Activated T-helper 1 cell treated with Interleukin-2 at 50 U/mL for 16 hours (primary cell): ENCODE measurements around the gene PDZD7.

Source experiments
- DNase-seq: peaks from one replicate; pipeline ENCODE4 v3.0.0-alpha.2; 2020; ENCODE audit warnings: low read depth

Gene PDZD7

GRCh38 chr10:101031128-101031795, at the start of gene PDZD7, which contains the start of gene SFXN3:
Gene PDZD7 (minus strand): TSS chr10:101031129. CDS start chr10:101030219, 910 bp downstream.
Gene SFXN3 (plus strand): TSS chr10:101031234. CDS start chr10:101034695, 3,461 bp downstream.
- DNase-seq, result peak; percentile 94

DNA sequence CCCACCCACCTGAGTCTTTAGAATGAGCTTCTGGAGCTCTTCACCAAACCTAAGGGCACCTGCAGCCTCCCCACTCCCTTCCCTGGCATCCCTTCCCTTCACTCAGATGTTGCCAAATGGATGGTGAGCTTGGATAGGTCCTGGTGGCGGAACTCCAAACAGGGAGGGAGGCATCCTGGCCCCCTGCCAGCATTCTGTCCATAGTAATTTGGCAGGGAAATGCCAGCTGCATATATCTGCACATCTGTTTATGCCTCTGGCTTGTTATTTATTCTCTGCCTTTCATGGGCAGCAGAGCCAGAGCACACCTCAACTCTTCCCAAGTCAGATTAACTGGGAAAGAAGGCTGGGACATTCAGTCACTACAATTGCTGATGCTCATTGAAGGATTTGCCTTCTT, 48.9 kb upstream of the PDZD7 start:
- no peak for DNase-seq

GRCh38 chr10:101076630-101077029, 45.7 kb upstream of the PDZD7 start:
- no peak for DNase-seq

DNA sequence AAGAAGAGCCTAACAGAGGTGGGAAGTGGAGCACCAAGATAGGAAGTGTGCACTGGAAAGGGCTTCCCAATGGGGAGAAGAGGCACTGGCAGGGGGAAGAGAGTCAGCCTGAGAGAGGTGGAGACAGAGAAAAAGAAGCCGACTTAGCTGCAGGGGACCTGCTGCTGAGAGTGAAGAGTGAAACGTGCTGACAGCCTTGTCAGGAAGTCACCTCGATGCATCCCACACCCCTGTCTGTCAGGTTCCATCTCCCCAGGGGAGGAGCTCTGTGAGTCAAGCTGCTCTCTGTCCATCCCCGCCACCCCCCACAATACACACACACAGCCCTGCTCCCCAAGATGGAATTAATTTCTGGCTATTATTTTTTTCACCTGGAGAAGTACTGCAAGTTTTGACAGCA, 44.8 kb upstream of the PDZD7 start:
- DNase-seq, result no peak

- DNase-seq, result no peak
Observed at GRCh38 chr10:101073631-101074030, 42.7 kb upstream of the PDZD7 start.

GRCh38 chr10:101072923-101073322, 42.0 kb upstream of the PDZD7 start:
- no peak for DNase-seq

GRCh38 chr10:101071885-101072433, 41.0 kb upstream of the PDZD7 start:
- DNase-seq, result no peak

DNA sequence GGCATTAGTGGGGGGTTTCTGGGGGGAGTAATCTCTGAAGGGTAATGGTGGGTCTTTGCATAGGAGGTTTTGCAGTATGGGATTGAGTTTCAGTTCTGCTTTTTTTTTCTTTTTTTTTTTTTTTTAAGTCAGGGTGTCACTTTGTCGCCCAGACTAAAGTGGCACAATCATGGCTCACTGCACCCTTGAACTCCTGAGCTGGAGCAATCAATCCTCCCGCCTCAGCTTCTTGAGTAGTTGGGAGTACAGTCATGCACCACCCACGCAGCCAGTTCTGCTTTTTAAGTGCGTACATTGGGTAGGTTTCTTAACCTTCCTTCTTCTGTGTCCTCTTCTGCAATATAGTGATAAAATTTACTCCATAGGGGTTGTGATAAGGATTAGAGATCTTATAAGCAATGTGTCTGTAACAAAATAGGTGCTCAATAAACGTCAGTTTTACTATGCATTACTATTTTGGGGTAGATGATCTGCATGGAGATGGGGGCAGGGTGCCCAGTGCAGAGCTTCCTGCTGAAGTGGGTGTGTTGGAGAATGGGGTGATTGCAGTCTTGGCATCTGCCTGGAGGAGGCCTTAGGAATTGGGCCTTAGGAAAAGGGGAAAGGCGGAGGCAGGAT, 40.4 kb upstream of the PDZD7 start:
- DNase-seq, result no peak

- DNase-seq, result no peak
Observed at GRCh38 chr10:101070098-101070497, 39.2 kb upstream of the PDZD7 start.

GRCh38 chr10:101069441-101069840, 38.5 kb upstream of the PDZD7 start:
- no peak for DNase-seq

- peak; percentile 55 for DNase-seq
Observed at GRCh38 chr10:101067356-101068083, 36.6 kb upstream of the PDZD7 start.

DNA sequence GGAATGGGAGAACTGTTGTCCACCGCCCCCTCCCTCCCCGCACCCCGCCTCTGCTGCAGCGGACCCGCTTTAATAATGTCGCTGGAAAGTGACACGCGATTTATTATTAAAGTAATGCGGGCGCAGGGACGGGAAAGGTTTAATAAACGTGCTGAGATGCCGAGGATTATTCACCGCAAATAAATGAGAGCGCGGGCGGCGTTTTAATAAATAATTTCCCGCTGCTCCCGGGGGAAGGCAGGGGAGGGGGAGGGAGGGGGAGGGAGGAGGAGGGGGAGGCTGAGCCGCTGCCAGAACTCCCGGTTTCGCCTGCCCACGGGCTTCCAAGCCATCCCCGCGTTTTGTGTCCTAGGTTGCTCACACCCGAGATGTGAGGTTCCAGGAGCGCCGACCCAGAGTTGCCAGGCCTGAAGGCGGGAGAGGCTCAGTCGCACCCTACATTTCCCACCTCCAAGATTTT, 36.0 kb upstream of the PDZD7 start:
- no peak for DNase-seq

DNA sequence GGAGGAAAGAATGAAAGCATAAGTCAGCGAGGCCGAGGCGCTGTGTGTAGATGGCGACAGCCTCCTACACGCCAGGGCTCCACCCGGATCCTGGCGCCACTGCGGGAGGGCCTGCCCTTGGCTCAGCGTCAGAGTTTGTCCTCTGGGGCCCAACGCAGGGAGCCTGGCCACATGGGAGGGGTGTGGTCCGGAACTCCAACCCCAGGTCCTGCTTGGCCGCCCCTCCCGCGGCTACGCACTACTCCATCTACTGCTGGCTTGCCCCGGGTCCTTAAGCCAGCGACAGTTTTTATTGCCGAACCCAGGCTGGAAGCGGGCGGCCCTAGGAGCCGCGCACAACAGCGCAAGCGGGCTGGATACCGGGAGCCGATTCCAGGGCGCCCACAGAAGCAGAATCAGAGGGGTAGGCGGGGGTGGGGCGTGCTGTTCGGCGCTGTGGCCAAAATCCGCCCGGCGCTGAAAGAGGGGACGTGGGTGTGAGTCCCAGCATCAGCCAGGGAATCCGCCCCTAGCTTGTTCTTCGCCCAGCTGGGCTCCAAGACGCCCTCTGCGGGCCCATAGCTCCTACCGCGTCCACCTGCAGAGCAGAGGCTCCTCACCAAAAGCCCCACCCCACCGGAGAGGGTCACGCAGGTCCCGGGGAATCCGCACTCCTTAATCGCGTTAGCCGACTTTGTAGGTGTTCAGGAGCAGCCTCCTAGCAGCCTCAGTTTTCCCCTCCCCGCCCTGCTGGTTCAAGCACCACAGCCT, 35.4 kb upstream of the PDZD7 start:
- peak; percentile 22 for DNase-seq

- DNase-seq, result no peak
Observed at GRCh38 chr10:101065481-101066145, 34.7 kb upstream of the PDZD7 start.

- DNase-seq, result no peak
Observed at GRCh38 chr10:101064415-101065030, 33.6 kb upstream of the PDZD7 start.

- no peak for DNase-seq
Observed at GRCh38 chr10:101063548-101064414, 32.9 kb upstream of the PDZD7 start.

GRCh38 chr10:101063050-101063525, 32.2 kb upstream of the PDZD7 start:
- no peak for DNase-seq

GRCh38 chr10:101062232-101063049, 31.5 kb upstream of the PDZD7 start:
- DNase-seq, result peak; percentile 29
